GM12878 (cell line): ENCODE results near the gene HIVEP1. TPM values are rescaled to one million over a fixed set of nuclear protein-coding genes. Genes with fewer than 3 reads are reported as not detected.

Experiments
- ATAC-seq: fragments of 200-7000 bp; cut with Tn5 transposase; 3 replicates; pipeline ENCODE4 v1.9.1; 2020; ENCODE audit warnings: mild to moderate bottlenecking, moderate library complexity
- BruUV-seq: library from RNA; stranded (reverse); fragments of 400-500 nt; replicated peaks from 2 replicates; lab custom pipeline; 2021; lab: Mats Ljungman, UMichigan
- CTCF ChIA-PET: fragments of 300-600 bp; sonication (Branson Sonifier 250); formaldehyde crosslinking; extraction: SDS; loops from one replicate; lab custom pipeline; 2021; ENCODE audit warnings: inconsistent platforms; lab: Yijun Ruan, JAX
- POLR2A ChIA-PET: fragments of 350-600 bp; formaldehyde crosslinking; extraction: SDS; loops from one replicate; lab custom pipeline; 2021; ENCODE audit warnings: inconsistent platforms; lab: Charles Lee
- RAD21 ChIA-PET: fragments of 300-600 bp; sonication (Branson Sonifier 250); formaldehyde crosslinking; loops from one replicate; lab custom pipeline; 2023; ENCODE audit warnings: antibody characterized with exemption; ENCODE audit not compliant: unreplicated experiment; lab: Charles Lee
- SMC1A ChIA-PET: fragments of 300-600 bp; sonication (Branson Sonifier 250); formaldehyde crosslinking; loops from one replicate; lab custom pipeline; 2023; ENCODE audit not compliant: unreplicated experiment, uncharacterized antibody; lab: Charles Lee
- DNase-seq: peaks from one replicate; pipeline ENCODE4 v3.0.0-alpha.2; 2011; ENCODE audit warnings: low read depth, low spot score
- FAIRE-seq: peaks from 3 replicates; lab custom pipeline; 2011; peaks lifted over from hg19 to GRCh38; lab: Jason Lieb, UNC
- H2AFZ ChIP-seq: 2 replicates; pipeline ENCODE4 v1.6.0; 2011; ENCODE audit warnings: low read depth, low read length, control low read depth; ENCODE audit not compliant: control insufficient read depth
- H3K27ac ChIP-seq: 2 replicates; pipeline ENCODE4 v1.5.1; 2011; ENCODE audit warnings: control low read depth; ENCODE audit not compliant: control insufficient read depth, insufficient read depth
- H3K27me3 ChIP-seq, 2 experiments: replicated peaks in 1 of 2; 2 replicates each; pipeline versions ENCODE4 v1.6.0 to v1.6.1; 2011; ENCODE audit warnings: low read length in 1 of 2; ENCODE audit not compliant: control insufficient read depth in 2 of 2, insufficient read depth in 2 of 2
- H3K36me3 ChIP-seq, 2 experiments: 2 replicates each; pipeline ENCODE4 v1.5.1; 2011; ENCODE audit warnings: low read length in 1 of 2; ENCODE audit not compliant: control insufficient read depth in 2 of 2, insufficient read depth in 2 of 2
- H3K4me1 ChIP-seq: 2 replicates; pipeline ENCODE4 v1.6.1; 2011; ENCODE audit warnings: mild to moderate bottlenecking, low read length, moderate library complexity, mixed read lengths; ENCODE audit not compliant: control insufficient read depth, insufficient read depth
- H3K4me2 ChIP-seq: 2 replicates; pipeline ENCODE4 v1.6.0; 2011; ENCODE audit warnings: control low read depth; ENCODE audit not compliant: control insufficient read depth, insufficient read depth
- H3K4me3 ChIP-seq: fragments of 200-600 bp; sonication (generic); 2 replicates; pipeline ENCODE4 v1.5.1; 2016
- H3K79me2 ChIP-seq: 2 replicates; pipeline ENCODE4 v1.6.0; 2011; ENCODE audit warnings: low read length; ENCODE audit not compliant: control insufficient read depth, insufficient read depth
- H3K9ac ChIP-seq: 2 replicates; pipeline ENCODE4 v1.8.0; 2011; ENCODE audit warnings: low read length, control low read depth, mixed read lengths; ENCODE audit not compliant: control insufficient read depth, insufficient read depth
- H3K9me3 ChIP-seq: replicated peaks from 3 replicates; pipeline ENCODE4 v1.5.1; 2011; ENCODE audit warnings: mild to moderate bottlenecking, low read length; ENCODE audit not compliant: control insufficient read depth, insufficient read depth
- H4K20me1 ChIP-seq: 2 replicates; pipeline ENCODE4 v1.6.0; 2011; ENCODE audit not compliant: control insufficient read depth, insufficient read depth
- BMI1 ChIP-seq: fragments of 450-650 bp; IDR thresholded peaks from 2 replicates; pipeline ENCODE4 v1.6.1; 2016; ENCODE audit warnings: mild to moderate bottlenecking, moderate library complexity, borderline replicate concordance
- IKZF1 ChIP-seq: fragments of 450-650 bp; conservative IDR thresholded peaks from 2 replicates; pipeline ENCODE4 v1.6.1; 2017; ENCODE audit warnings: antibody characterized with exemption, mild to moderate bottlenecking
- IKZF2 ChIP-seq, 2 experiments: fragments of 450-650 bp; IDR thresholded peaks; 2 replicates each; pipeline ENCODE4 v1.6.1; 2017; ENCODE audit warnings: mild to moderate bottlenecking in 2 of 2, moderate library complexity in 2 of 2
- MXI1 ChIP-seq: fragments of 150-350 bp; IDR thresholded peaks from 2 replicates; pipeline ENCODE4 v1.6.1; 2011; ENCODE audit warnings: low read depth, mild to moderate bottlenecking, inconsistent platforms, low read length, improper control_type of control experiment
- ZBTB33 ChIP-seq: fragments of 450-650 bp; IDR thresholded peaks from 2 replicates; pipeline ENCODE4 v1.6.1; 2017; ENCODE audit warnings: mild to moderate bottlenecking
- ZNF207 ChIP-seq: fragments of 450-650 bp; IDR thresholded peaks from 2 replicates; pipeline ENCODE4 v1.6.1; 2014; ENCODE audit warnings: antibody characterized with exemption, mild to moderate bottlenecking, borderline replicate concordance
- ZNF274 ChIP-seq: IDR thresholded peaks from one replicate; pipeline ENCODE4 v1.8.0; 2011; ENCODE audit not compliant: insufficient read length, insufficient read depth
- WGBS: methylation state at CpG from one replicate; pipeline ENCODE4 v1.1.6; 2016; ENCODE audit warnings: low lambda C conversion rate; ENCODE audit not compliant: insufficient replicate concordance, insufficient coverage; ENCODE audit errors: missing lambda C conversion rate; 5-methylcytosine and 5-hydroxymethylcytosine counted together
- in situ Hi-C: fragments of 300-500 bp; cut with MboI; formaldehyde crosslinking; loops from 9 replicates; pipeline ENCODE4 v1.14.3; 2018; ENCODE audit warnings: mixed read lengths
- intact Hi-C: fragments of 100-400 bp; cut with micrococcal nuclease; formaldehyde crosslinking; loops from one replicate; pipeline ENCODE4 v1.14.2; 2022; ENCODE audit not compliant: unreplicated experiment
- polyA plus RNA-seq, 11 experiments: library from polyadenylated mRNA; depleted of rRNA in 4 of 11; unstranded in 6 of 11; stranded (reverse) in 5 of 11; fragments of >200 nt; fragmentation: Nextera tagmentation in 4 of 11; fragmentation: Illumina TruSeq in 1 of 11; extraction: Ambion mirVana in 4 of 11; extraction: Trizol in 1 of 11; gene quantifications; 1 replicate in 1 of 11; 2 replicates in 10 of 11; pipeline versions ENCODE4 v1.2.1 to v1.2.3, GENCODE V29; 2011 to 2016; ENCODE audit warnings: inconsistent platforms in 2 of 11, missing spikeins in 2 of 11, low read depth in 1 of 11
- total RNA-seq, 4 experiments: library from RNA; depleted of rRNA in 3 of 4; stranded (reverse); fragments of >200 nt in 3 of 4; fragmentation: Illumina TruSeq in 1 of 4; extraction: Trizol in 1 of 4; gene quantifications; 2 replicates each; pipeline versions ENCODE4 v1.2.1 to v1.2.3, GENCODE V29; 2013 to 2021
- TF ChIP-seq, protein P1 (sequence below): fragments of 450-650 bp; formaldehyde crosslinking; IDR thresholded peaks from 2 replicates; pipeline ENCODE4 v1.4.0; 2022; ENCODE audit warnings: mild to moderate bottlenecking, moderate library complexity

HIVEP1 gene
- total and polyA plus RNA-seq, 10 of the 15 experiments (the other 5 are each of a cell fraction or from before 2014, with no cell fraction given): 4.3 to 37.5 (median 21.6) TPM

DNA sequence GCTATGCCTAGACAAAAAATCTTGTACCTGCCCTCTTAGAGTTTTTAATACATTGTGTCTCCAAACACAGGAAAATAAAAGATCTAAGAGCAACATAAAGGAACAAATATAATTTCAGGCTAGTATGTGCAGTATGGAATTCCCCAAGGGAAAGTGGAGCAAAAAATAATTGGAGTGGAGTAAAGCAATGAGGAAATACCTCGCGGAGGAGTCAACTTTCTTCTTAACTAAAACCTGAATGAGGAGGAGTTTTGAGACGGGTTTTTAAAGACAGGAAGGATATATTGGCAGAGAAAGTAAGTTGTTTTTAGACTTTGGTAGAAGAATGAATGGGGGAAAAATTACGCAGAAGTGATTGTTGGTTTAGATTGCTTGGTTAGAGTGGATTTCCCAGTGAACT is 14.0 kb downstream of the HIVEP1 start:
- in situ Hi-C loops: no loop called here
- Histone ChIP-seq H3K27ac (0 out of 2 replicates have a peak overlapping the region, but pooled peaks have one; percentile 13), H4K20me1 (no peaks in the 10 kb centered on the region), H3K4me1 (peaks cover 7% of the 10 kb centered on the region; the same call in 1 of the 2 replicates), H3K27me3 (no peaks in the 10 kb centered on the region), H3K79me2 (peaks cover 86% of the 10 kb centered on the region), H3K4me2 (no peak overlapping the region), H3K9me3 (peaks cover 20% of the 10 kb centered on the region), H3K36me3 (peaks cover 1 to 14% of the 10 kb centered on the region in 2 experiments; a peak in 3 of 4 replicates), H3K9ac (no peak overlapping the region), H2AFZ (no peak overlapping the region), H3K4me3 (no peak overlapping the region; the same call in 1 of the 2 replicates)
- no peak for ATAC-seq
- SMC1A ChIA-PET: interaction anchor here (0.8 kb wide), 1 partner anchor 8 kb away, joined by 3 read pairs; no protein-coding TSS in a partner anchor
- RAD21 ChIA-PET: no interaction called here
- DNase-seq: no peak
- WGBS: 52% methylated on average over 4 of the region's 4 CpGs
- FAIRE-seq: no peak
- POLR2A ChIA-PET: interaction anchor here (1.0 kb wide), 1 partner anchor 13 kb away, joined by 4 read pairs; no protein-coding TSS in a partner anchor
- CTCF ChIA-PET: no interaction called here
- TSS peak; percentile 3 for BruUV-seq
- no peak for TF ChIP-seq BMI1
- no peak for TF ChIP-seq MXI1
- TF ChIP-seq ZNF274: no peak
- TF ChIP-seq, protein P1, sequence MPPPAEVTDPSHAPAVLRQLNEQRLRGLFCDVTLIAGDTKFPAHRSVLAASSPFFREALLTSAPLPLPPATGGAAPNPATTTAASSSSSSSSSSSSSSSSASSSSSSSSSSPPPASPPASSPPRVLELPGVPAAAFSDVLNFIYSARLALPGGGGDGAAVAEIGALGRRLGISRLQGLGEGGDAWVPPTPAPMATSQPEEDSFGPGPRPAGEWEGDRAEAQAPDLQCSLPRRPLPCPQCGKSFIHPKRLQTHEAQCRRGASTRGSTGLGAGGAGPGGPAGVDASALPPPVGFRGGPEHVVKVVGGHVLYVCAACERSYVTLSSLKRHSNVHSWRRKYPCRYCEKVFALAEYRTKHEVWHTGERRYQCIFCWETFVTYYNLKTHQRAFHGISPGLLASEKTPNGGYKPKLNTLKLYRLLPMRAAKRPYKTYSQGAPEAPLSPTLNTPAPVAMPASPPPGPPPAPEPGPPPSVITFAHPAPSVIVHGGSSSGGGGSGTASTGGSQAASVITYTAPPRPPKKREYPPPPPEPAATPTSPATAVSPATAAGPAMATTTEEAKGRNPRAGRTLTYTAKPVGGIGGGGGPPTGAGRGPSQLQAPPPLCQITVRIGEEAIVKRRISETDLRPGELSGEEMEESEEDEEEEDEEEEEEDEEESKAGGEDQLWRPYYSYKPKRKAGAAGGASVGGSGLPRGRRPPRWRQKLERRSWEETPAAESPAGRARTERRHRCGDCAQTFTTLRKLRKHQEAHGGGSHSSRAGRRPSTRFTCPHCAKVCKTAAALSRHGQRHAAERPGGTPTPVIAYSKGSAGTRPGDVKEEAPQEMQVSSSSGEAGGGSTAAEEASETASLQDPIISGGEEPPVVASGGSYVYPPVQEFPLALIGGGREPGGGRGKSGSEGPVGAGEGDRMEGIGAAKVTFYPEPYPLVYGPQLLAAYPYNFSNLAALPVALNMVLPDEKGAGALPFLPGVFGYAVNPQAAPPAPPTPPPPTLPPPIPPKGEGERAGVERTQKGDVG: no peak
- TF ChIP-seq ZNF207: no peak
- no peak for TF ChIP-seq ZBTB33
- 0 out of 4 replicates have a peak, but pooled peaks of 1 of the 2 experiments have one; percentile 26 for TF ChIP-seq IKZF2 (IDR thresholded peaks at IDR 0.05)
- no peak for TF ChIP-seq IKZF1
- intact Hi-C loops: no loop called here
